GM12878 (cell line): Measurements from ENCODE around the gene ZFAND2A. TPM values are rescaled to one million over a fixed set of nuclear protein-coding genes. Genes with fewer than 3 reads are reported as not detected.

Experiments
- ATAC-seq: fragments of 200-7000 bp; cut with Tn5 transposase; 3 replicates; pipeline ENCODE4 v1.9.1; 2020; ENCODE audit warnings: mild to moderate bottlenecking, moderate library complexity
- BruUV-seq: library from RNA; stranded (reverse); fragments of 400-500 nt; replicated peaks from 2 replicates; lab custom pipeline; 2021; lab: Mats Ljungman, UMichigan
- CTCF ChIA-PET: fragments of 300-600 bp; sonication (Branson Sonifier 250); formaldehyde crosslinking; extraction: SDS; loops from one replicate; lab custom pipeline; 2021; ENCODE audit warnings: inconsistent platforms; lab: Yijun Ruan, JAX
- POLR2A ChIA-PET: fragments of 350-600 bp; formaldehyde crosslinking; extraction: SDS; loops from one replicate; lab custom pipeline; 2021; ENCODE audit warnings: inconsistent platforms; lab: Charles Lee
- RAD21 ChIA-PET: fragments of 300-600 bp; sonication (Branson Sonifier 250); formaldehyde crosslinking; loops from one replicate; lab custom pipeline; 2023; ENCODE audit warnings: antibody characterized with exemption; ENCODE audit not compliant: unreplicated experiment; lab: Charles Lee
- SMC1A ChIA-PET: fragments of 300-600 bp; sonication (Branson Sonifier 250); formaldehyde crosslinking; loops from one replicate; lab custom pipeline; 2023; ENCODE audit not compliant: unreplicated experiment, uncharacterized antibody; lab: Charles Lee
- DNase-seq: peaks from one replicate; pipeline ENCODE4 v3.0.0-alpha.2; 2011; ENCODE audit warnings: low read depth, low spot score
- FAIRE-seq: peaks from 3 replicates; lab custom pipeline; 2011; peaks lifted over from hg19 to GRCh38; lab: Jason Lieb, UNC
- H2AFZ ChIP-seq: 2 replicates; pipeline ENCODE4 v1.6.0; 2011; ENCODE audit warnings: low read depth, low read length, control low read depth; ENCODE audit not compliant: control insufficient read depth
- H3K27ac ChIP-seq: 2 replicates; pipeline ENCODE4 v1.5.1; 2011; ENCODE audit warnings: control low read depth; ENCODE audit not compliant: control insufficient read depth, insufficient read depth
- H3K27me3 ChIP-seq, 2 experiments: replicated peaks in 1 of 2; 2 replicates each; pipeline versions ENCODE4 v1.6.0 to v1.6.1; 2011; ENCODE audit warnings: low read length in 1 of 2; ENCODE audit not compliant: control insufficient read depth in 2 of 2, insufficient read depth in 2 of 2
- H3K36me3 ChIP-seq, 2 experiments: 2 replicates each; pipeline ENCODE4 v1.5.1; 2011; ENCODE audit warnings: low read length in 1 of 2; ENCODE audit not compliant: control insufficient read depth in 2 of 2, insufficient read depth in 2 of 2
- H3K4me1 ChIP-seq: 2 replicates; pipeline ENCODE4 v1.6.1; 2011; ENCODE audit warnings: mild to moderate bottlenecking, low read length, moderate library complexity, mixed read lengths; ENCODE audit not compliant: control insufficient read depth, insufficient read depth
- H3K4me2 ChIP-seq: 2 replicates; pipeline ENCODE4 v1.6.0; 2011; ENCODE audit warnings: control low read depth; ENCODE audit not compliant: control insufficient read depth, insufficient read depth
- H3K4me3 ChIP-seq: fragments of 200-600 bp; sonication (generic); 2 replicates; pipeline ENCODE4 v1.5.1; 2016
- H3K79me2 ChIP-seq: 2 replicates; pipeline ENCODE4 v1.6.0; 2011; ENCODE audit warnings: low read length; ENCODE audit not compliant: control insufficient read depth, insufficient read depth
- H3K9ac ChIP-seq: 2 replicates; pipeline ENCODE4 v1.8.0; 2011; ENCODE audit warnings: low read length, control low read depth, mixed read lengths; ENCODE audit not compliant: control insufficient read depth, insufficient read depth
- H3K9me3 ChIP-seq: replicated peaks from 3 replicates; pipeline ENCODE4 v1.5.1; 2011; ENCODE audit warnings: mild to moderate bottlenecking, low read length; ENCODE audit not compliant: control insufficient read depth, insufficient read depth
- H4K20me1 ChIP-seq: 2 replicates; pipeline ENCODE4 v1.6.0; 2011; ENCODE audit not compliant: control insufficient read depth, insufficient read depth
- ASH2L ChIP-seq: fragments of 300-600, 200-600 bp; sonication (generic); IDR thresholded peaks from 2 replicates; pipeline ENCODE4 v1.6.1; 2017; ENCODE audit warnings: low read depth, mild to moderate bottlenecking, borderline replicate concordance
- CBFB ChIP-seq: IDR thresholded peaks from 2 replicates; pipeline ENCODE4 v1.6.1; 2016; ENCODE audit warnings: antibody characterized with exemption, low read depth
- ESRRA ChIP-seq: IDR thresholded peaks from 2 replicates; pipeline ENCODE4 v1.6.1; 2012; ENCODE audit warnings: mild to moderate bottlenecking, low read length, improper control_type of control experiment
- EZH2 ChIP-seq: IDR thresholded peaks from 2 replicates; pipeline ENCODE4 v1.6.1; 2012; ENCODE audit warnings: low read depth, mild to moderate bottlenecking, control low read depth, inconsistent platforms, low read length, borderline replicate concordance; ENCODE audit not compliant: control insufficient read depth
- IRF4 ChIP-seq: IDR thresholded peaks from 2 replicates; pipeline ENCODE4 v1.6.1; 2011; ENCODE audit warnings: low read depth, low read length
- KAT2A ChIP-seq: conservative IDR thresholded peaks from 2 replicates; pipeline ENCODE4 v1.6.1; 2011; ENCODE audit warnings: low read depth, low read length; ENCODE audit not compliant: control insufficient read depth
- LARP7 ChIP-seq: fragments of 450-650 bp; IDR thresholded peaks from 2 replicates; pipeline ENCODE4 v1.6.1; 2017; ENCODE audit warnings: mild to moderate bottlenecking
- NFYB ChIP-seq: IDR thresholded peaks from 2 replicates; pipeline ENCODE4 v1.6.1; 2011; ENCODE audit warnings: low read depth, mild to moderate bottlenecking, low read length, improper control_type of control experiment, moderate library complexity; ENCODE audit not compliant: insufficient read depth
- STAT1 ChIP-seq: fragments of 450-650 bp; conservative IDR thresholded peaks from 2 replicates; pipeline ENCODE4 v1.6.1; 2014; ENCODE audit warnings: antibody characterized with exemption, mild to moderate bottlenecking
- WGBS: methylation state at CpG from one replicate; pipeline ENCODE4 v1.1.6; 2016; ENCODE audit warnings: low lambda C conversion rate; ENCODE audit not compliant: insufficient replicate concordance, insufficient coverage; ENCODE audit errors: missing lambda C conversion rate; 5-methylcytosine and 5-hydroxymethylcytosine counted together
- in situ Hi-C: fragments of 300-500 bp; cut with MboI; formaldehyde crosslinking; loops from 9 replicates; pipeline ENCODE4 v1.14.3; 2018; ENCODE audit warnings: mixed read lengths
- intact Hi-C: fragments of 100-400 bp; cut with micrococcal nuclease; formaldehyde crosslinking; loops from one replicate; pipeline ENCODE4 v1.14.2; 2022; ENCODE audit not compliant: unreplicated experiment
- polyA plus RNA-seq, 11 experiments: library from polyadenylated mRNA; depleted of rRNA in 4 of 11; unstranded in 6 of 11; stranded (reverse) in 5 of 11; fragments of >200 nt; fragmentation: Nextera tagmentation in 4 of 11; fragmentation: Illumina TruSeq in 1 of 11; extraction: Ambion mirVana in 4 of 11; extraction: Trizol in 1 of 11; gene quantifications; 1 replicate in 1 of 11; 2 replicates in 10 of 11; pipeline versions ENCODE4 v1.2.1 to v1.2.3, GENCODE V29; 2011 to 2016; ENCODE audit warnings: inconsistent platforms in 2 of 11, missing spikeins in 2 of 11, low read depth in 1 of 11
- total RNA-seq, 4 experiments: library from RNA; depleted of rRNA in 3 of 4; stranded (reverse); fragments of >200 nt in 3 of 4; fragmentation: Illumina TruSeq in 1 of 4; extraction: Trizol in 1 of 4; gene quantifications; 2 replicates each; pipeline versions ENCODE4 v1.2.1 to v1.2.3, GENCODE V29; 2013 to 2021
- TF ChIP-seq, protein P1 (sequence below): fragments of 450-650 bp; IDR thresholded peaks from 2 replicates; pipeline ENCODE4 v1.6.1; 2017; ENCODE audit warnings: low read depth, mild to moderate bottlenecking, moderate library complexity
- TF ChIP-seq, protein P2 (sequence below): fragments of 450-650 bp; IDR thresholded peaks from 2 replicates; pipeline ENCODE4 v1.6.1; 2016; ENCODE audit warnings: mild to moderate bottlenecking
- TF ChIP-seq, protein P3 (sequence below): IDR thresholded peaks from 2 replicates; pipeline ENCODE4 v1.6.1; 2011; ENCODE audit warnings: low read depth, mild to moderate bottlenecking, low read length, moderate library complexity, borderline replicate concordance; ENCODE audit errors: extremely low read depth
- TF ChIP-seq, protein P4 (sequence below), 3 experiments: IDR thresholded peaks in 2 of 3; conservative IDR thresholded peaks in 1 of 3; 2 replicates each; pipeline ENCODE4 v1.5.1; 2011; ENCODE audit warnings: low read depth in 3 of 3, low read length in 3 of 3, mild to moderate bottlenecking in 3 of 3, control low read depth in 2 of 3, moderate library complexity in 2 of 3, inconsistent platforms in 1 of 3, mixed read lengths in 1 of 3; ENCODE audit not compliant: control insufficient read depth in 2 of 3, insufficient read depth in 1 of 3; ENCODE audit errors: extremely low read depth in 1 of 3

The ZFAND2A gene
- total and polyA plus RNA-seq, 10 of the 15 experiments (the other 5 are each of a cell fraction or from before 2014, with no cell fraction given), result 14.8 to 39.9 (median 20.8) TPM

DNA sequence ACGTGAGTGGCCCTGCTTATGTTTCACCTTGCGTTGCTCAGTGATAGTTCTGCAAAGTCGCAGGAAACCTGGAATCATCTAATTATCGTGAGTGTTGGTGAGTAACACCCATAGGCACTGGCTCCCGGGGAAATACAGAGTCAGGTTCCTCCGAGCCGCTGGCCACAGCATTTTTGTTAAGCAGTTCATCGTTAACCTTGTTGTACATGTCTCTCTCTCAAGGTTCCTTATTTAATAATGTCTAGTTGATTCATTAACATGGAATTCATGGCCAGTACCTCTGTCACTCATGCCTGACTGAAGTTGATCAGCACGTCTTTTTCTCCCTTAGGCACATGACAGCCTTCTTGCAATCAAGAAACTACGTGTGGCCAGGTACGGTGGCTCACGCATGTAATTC is 3.1 kb upstream of the ZFAND2A start (continued):
- TF ChIP-seq, protein P1, sequence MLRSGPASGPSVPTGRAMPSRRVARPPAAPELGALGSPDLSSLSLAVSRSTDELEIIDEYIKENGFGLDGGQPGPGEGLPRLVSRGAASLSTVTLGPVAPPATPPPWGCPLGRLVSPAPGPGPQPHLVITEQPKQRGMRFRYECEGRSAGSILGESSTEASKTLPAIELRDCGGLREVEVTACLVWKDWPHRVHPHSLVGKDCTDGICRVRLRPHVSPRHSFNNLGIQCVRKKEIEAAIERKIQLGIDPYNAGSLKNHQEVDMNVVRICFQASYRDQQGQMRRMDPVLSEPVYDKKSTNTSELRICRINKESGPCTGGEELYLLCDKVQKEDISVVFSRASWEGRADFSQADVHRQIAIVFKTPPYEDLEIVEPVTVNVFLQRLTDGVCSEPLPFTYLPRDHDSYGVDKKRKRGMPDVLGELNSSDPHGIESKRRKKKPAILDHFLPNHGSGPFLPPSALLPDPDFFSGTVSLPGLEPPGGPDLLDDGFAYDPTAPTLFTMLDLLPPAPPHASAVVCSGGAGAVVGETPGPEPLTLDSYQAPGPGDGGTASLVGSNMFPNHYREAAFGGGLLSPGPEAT, result no peak
- TF ChIP-seq ESRRA, result no peak

DNA sequence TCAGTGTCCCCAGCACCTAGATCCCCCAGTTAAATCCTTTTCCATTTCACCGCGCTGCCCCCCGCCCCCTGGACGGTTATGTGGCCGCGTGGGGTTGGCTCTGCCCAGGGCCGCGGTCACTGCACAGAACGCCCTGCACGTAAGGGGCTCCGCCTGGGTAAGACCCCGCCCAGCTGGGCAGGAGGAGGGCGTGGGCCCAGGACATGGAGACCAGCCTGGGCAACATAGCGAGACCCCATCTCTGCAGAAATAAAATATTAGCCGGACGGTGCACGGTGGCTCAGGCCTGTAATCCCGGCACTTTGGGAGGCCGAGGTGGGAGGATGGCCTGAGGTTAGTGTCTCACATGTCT is 650 bp upstream of the ZFAND2A start:
- H3K9me3 ChIP-seq, result no peaks in the 10 kb centered on the region
- 20% methylated on average over 19 of the region's 19 CpGs for WGBS
- ATAC-seq (peak; percentile 63), FAIRE-seq (no peak), DNase-seq (no peak)
- SMC1A ChIA-PET, result interaction anchor here (1.2 to 1.5 kb wide), 2 partner anchors 10 to 56 kb away, joined by 5 read pairs; no protein-coding TSS in a partner anchor
- peak overlapping the region; percentile 81 for H3K4me3 ChIP-seq
- H3K4me2 ChIP-seq, result peak overlapping the region; percentile 91
- no peaks in the 10 kb centered on the region for H3K27me3 ChIP-seq
- CTCF ChIA-PET, result interaction anchor here (0.7 to 6.5 kb wide), 6 partner anchors 10 to 187 kb away, joined by 3 to 32 read pairs (median 3); no protein-coding TSS in a partner anchor
- H3K79me2 ChIP-seq, result peaks cover 45% of the 10 kb centered on the region
- H3K36me3 ChIP-seq, result peaks cover 3 to 15% of the 10 kb centered on the region in 2 experiments
- H3K27ac ChIP-seq, result peak overlapping the region; percentile 96
- no peaks in the 10 kb centered on the region; the same call in 1 of the 2 replicates for H3K4me1 ChIP-seq
- POLR2A ChIA-PET, result interaction anchor here (0.6 to 3.2 kb wide), 12 partner anchors 8 to 260 kb away, joined by 3 to 11 read pairs (median 4); a partner anchor contains a TSS
- in situ Hi-C loops (no loop called here), intact Hi-C loops (no loop called here)
- no peak overlapping the region; the same call in 1 of the 2 replicates for H2AFZ ChIP-seq
- TSS peak; percentile 91 for BruUV-seq
- H4K20me1 ChIP-seq, result no peaks in the 10 kb centered on the region
- peak overlapping the region; percentile 99 for H3K9ac ChIP-seq
- RAD21 ChIA-PET, result interaction anchor here (1.1 to 1.6 kb wide), 2 partner anchors 74 to 167 kb away, joined by 3 to 4 read pairs; no protein-coding TSS in a partner anchor
- no peak for TF ChIP-seq EZH2
- no peak for TF ChIP-seq IRF4
- no peak for TF ChIP-seq KAT2A
- TF ChIP-seq, protein P2, sequence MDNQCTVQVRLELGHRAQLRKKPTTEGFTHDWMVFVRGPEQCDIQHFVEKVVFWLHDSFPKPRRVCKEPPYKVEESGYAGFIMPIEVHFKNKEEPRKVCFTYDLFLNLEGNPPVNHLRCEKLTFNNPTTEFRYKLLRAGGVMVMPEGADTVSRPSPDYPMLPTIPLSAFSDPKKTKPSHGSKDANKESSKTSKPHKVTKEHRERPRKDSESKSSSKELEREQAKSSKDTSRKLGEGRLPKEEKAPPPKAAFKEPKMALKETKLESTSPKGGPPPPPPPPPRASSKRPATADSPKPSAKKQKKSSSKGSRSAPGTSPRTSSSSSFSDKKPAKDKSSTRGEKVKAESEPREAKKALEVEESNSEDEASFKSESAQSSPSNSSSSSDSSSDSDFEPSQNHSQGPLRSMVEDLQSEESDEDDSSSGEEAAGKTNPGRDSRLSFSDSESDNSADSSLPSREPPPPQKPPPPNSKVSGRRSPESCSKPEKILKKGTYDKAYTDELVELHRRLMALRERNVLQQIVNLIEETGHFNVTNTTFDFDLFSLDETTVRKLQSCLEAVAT, result 0 out of 2 replicates have a peak, but pooled peaks have one; percentile 38
- TF ChIP-seq LARP7, result no peak
- no peak for TF ChIP-seq STAT1
- TF ChIP-seq, protein P3, sequence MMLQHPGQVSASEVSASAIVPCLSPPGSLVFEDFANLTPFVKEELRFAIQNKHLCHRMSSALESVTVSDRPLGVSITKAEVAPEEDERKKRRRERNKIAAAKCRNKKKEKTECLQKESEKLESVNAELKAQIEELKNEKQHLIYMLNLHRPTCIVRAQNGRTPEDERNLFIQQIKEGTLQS, result no peak
- TF ChIP-seq ASH2L, result no peak
- TF ChIP-seq, protein P4, sequence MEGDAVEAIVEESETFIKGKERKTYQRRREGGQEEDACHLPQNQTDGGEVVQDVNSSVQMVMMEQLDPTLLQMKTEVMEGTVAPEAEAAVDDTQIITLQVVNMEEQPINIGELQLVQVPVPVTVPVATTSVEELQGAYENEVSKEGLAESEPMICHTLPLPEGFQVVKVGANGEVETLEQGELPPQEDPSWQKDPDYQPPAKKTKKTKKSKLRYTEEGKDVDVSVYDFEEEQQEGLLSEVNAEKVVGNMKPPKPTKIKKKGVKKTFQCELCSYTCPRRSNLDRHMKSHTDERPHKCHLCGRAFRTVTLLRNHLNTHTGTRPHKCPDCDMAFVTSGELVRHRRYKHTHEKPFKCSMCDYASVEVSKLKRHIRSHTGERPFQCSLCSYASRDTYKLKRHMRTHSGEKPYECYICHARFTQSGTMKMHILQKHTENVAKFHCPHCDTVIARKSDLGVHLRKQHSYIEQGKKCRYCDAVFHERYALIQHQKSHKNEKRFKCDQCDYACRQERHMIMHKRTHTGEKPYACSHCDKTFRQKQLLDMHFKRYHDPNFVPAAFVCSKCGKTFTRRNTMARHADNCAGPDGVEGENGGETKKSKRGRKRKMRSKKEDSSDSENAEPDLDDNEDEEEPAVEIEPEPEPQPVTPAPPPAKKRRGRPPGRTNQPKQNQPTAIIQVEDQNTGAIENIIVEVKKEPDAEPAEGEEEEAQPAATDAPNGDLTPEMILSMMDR (IDR thresholded peaks at IDR 0.05 in 2 of 3, conservative IDR thresholded peaks at IDR 0.05 in 1 of 3; ENCODE audit: control insufficient read depth in 2 of 3, extremely low read depth in 1 of 3, insufficient read depth in 1 of 3, low read depth in 3 of 3, low read length in 3 of 3), result no peak
- TF ChIP-seq CBFB, result no peak
- TF ChIP-seq NFYB, result no peak
